ENCODE measurements around the gene KDR. TPM values are rescaled to one million over a fixed set of nuclear protein-coding genes. Genes with fewer than 3 reads are reported as not detected.

Gene KDR
- total and polyA plus RNA-seq, 9 of the 15 experiments (the other 6 are each of a cell fraction or from before 2014, with no cell fraction given) = 0.13 TPM; not detected in 8

- Histone ChIP-seq H3K4me2 (ENCODE audit: insufficient read depth, low read length) (no peak overlapping the region), H3K9me3 (replicated peaks; ENCODE audit: control insufficient read depth, insufficient read depth, low read depth, low read length) (no peaks in the 10 kb centered on the region), H3K36me3 (ENCODE audit: control insufficient read depth, insufficient read depth, low read length) (no peaks in the 10 kb centered on the region), H3K79me2 (ENCODE audit: control insufficient read depth, insufficient read depth, low read length) (no peaks in the 10 kb centered on the region), H3K9ac (ENCODE audit: insufficient read depth in 1 of 2, low read depth in 2 of 2, low read length in 2 of 2) (no peak overlapping the region), H3K4me3 (no peak overlapping the region), H2AFZ (ENCODE audit: low read depth, low read length) (no peak overlapping the region), H4K20me1 (replicated peaks; ENCODE audit: control insufficient read depth, insufficient read depth, low read length) (no peaks in the 10 kb centered on the region), H3K9me1 (ENCODE audit: control insufficient read depth, insufficient read depth, low read length) (no peaks in the 10 kb centered on the region), H3K4me1 (replicated peaks in 1 of 2; ENCODE audit: control insufficient read depth in 2 of 2, insufficient read depth in 2 of 2, low read length in 2 of 2) (no peaks in the 10 kb centered on the region), H3K27ac (ENCODE audit: extremely low read depth, low read depth, low read length) (no peak overlapping the region), H3K27me3 (ENCODE audit: control insufficient read depth in 2 of 2, insufficient read depth in 2 of 2, low read length in 2 of 2) (peaks cover 2 to 15% of the 10 kb centered on the region in 2 experiments; a peak in 3 of 5 replicates)
- in situ Hi-C loops (cut with MboI) (no loop called here), intact Hi-C loops (cut with micrococcal nuclease) (no loop called here)
- WGBS (ENCODE audit: insufficient coverage, low coverage, missing lambda C conversion rate) = 0% methylated on average over 3 of the region's 3 CpGs
- ATAC-seq (no peak), FAIRE-seq (no peak), DNase-seq (ENCODE audit: extremely low read depth in 1 of 4, low spot score in 3 of 4) (no peak)
- ChIA-PET POLR2A (no interaction called here), CTCF (ENCODE audit: low intra/inter-chr PET ratio) (no interaction called here)
- BruUV-seq (replicated peaks) = no TSS peak
- TF ChIP-seq MECOM (CRISPR knock-in tag; IDR thresholded peaks at IDR 0.05) (no peak), PRPF4 (IDR thresholded peaks at IDR 0.05; ENCODE audit: insufficient read depth, low read depth, low read length, poor library complexity, severe bottlenecking) (no peak)
Observed at GRCh38 chr4:55103224-55103623, 22.2 kb downstream of the KDR start.

GRCh38 chr4:55099816-55100215 is 25.6 kb downstream of the KDR start:
- no peaks in the 10 kb centered on the region for H3K4me1 ChIP-seq (replicated peaks in 1 of 2; ENCODE audit: control insufficient read depth in 2 of 2, insufficient read depth in 2 of 2, low read length in 2 of 2)
- no TSS peak for BruUV-seq (replicated peaks)
- no peak overlapping the region for H3K27ac ChIP-seq (ENCODE audit: extremely low read depth, low read depth, low read length)
- DNase-seq (ENCODE audit: extremely low read depth in 1 of 4, low spot score in 3 of 4) (no peak), FAIRE-seq (no peak), ATAC-seq (no peak)
- H2AFZ ChIP-seq (ENCODE audit: low read depth, low read length) = no peak overlapping the region
- H3K9me3 ChIP-seq (replicated peaks; ENCODE audit: control insufficient read depth, insufficient read depth, low read depth, low read length) = no peaks in the 10 kb centered on the region
- POLR2A ChIA-PET = no interaction called here
- in situ Hi-C loops (cut with MboI) (no loop called here), intact Hi-C loops (cut with micrococcal nuclease) (no loop called here)
- 0% methylated on average over 4 of the region's 4 CpGs for WGBS (ENCODE audit: insufficient coverage, low coverage, missing lambda C conversion rate)
- no peaks in the 10 kb centered on the region; a peak in 1 of 5 replicates for H3K27me3 ChIP-seq (ENCODE audit: control insufficient read depth in 2 of 2, insufficient read depth in 2 of 2, low read length in 2 of 2)
- CTCF ChIA-PET (ENCODE audit: low intra/inter-chr PET ratio) = no interaction called here
- peaks cover 1% of the 10 kb centered on the region for H3K9me1 ChIP-seq (ENCODE audit: control insufficient read depth, insufficient read depth, low read length)
- H3K79me2 ChIP-seq (ENCODE audit: control insufficient read depth, insufficient read depth, low read length) = no peaks in the 10 kb centered on the region
- no peak overlapping the region for H3K9ac ChIP-seq (ENCODE audit: insufficient read depth in 1 of 2, low read depth in 2 of 2, low read length in 2 of 2)
- H3K4me3 ChIP-seq = no peak overlapping the region
- TF ChIP-seq HDAC1 (IDR thresholded peaks at IDR 0.05) (no peak), GATAD2B (IDR thresholded peaks at IDR 0.05; ENCODE audit: borderline replicate concordance) (no peak), PURB (CRISPR knock-in tag; IDR thresholded peaks at IDR 0.05; ENCODE audit: low read depth) (no peak), GABPA (tag; conservative IDR thresholded peaks at IDR 0.05; ENCODE audit: low read depth) (no peak), PTRF (tag; IDR thresholded peaks at IDR 0.05) (no peak), HNRNPL (IDR thresholded peaks at IDR 0.05; ENCODE audit: low read depth, low read length) (no peak), ZFP1 (CRISPR knock-in tag; IDR thresholded peaks at IDR 0.05) (no peak), ZNF143 (CRISPR knock-in tag; IDR thresholded peaks at IDR 0.05) (no peak), MYC (IDR thresholded peaks at IDR 0.05; ENCODE audit: low read depth, low read length) (no peak), MYC (CRISPR knock-in tag; IDR thresholded peaks at IDR 0.05; ENCODE audit: borderline replicate concordance, low read depth) (no peak), NKRF (IDR thresholded peaks at IDR 0.05; ENCODE audit: borderline replicate concordance) (no peak), CHD2 (IDR thresholded peaks at IDR 0.05; ENCODE audit: low read depth, low read length) (no peak)
- TF ChIP-seq, protein P1, sequence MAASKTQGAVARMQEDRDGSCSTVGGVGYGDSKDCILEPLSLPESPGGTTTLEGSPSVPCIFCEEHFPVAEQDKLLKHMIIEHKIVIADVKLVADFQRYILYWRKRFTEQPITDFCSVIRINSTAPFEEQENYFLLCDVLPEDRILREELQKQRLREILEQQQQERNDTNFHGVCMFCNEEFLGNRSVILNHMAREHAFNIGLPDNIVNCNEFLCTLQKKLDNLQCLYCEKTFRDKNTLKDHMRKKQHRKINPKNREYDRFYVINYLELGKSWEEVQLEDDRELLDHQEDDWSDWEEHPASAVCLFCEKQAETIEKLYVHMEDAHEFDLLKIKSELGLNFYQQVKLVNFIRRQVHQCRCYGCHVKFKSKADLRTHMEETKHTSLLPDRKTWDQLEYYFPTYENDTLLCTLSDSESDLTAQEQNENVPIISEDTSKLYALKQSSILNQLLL (CRISPR knock-in tag; IDR thresholded peaks at IDR 0.05; ENCODE audit: borderline replicate concordance) = no peak
- no peak overlapping the region for H3K4me2 ChIP-seq (ENCODE audit: insufficient read depth, low read length)
- no peaks in the 10 kb centered on the region for H4K20me1 ChIP-seq (replicated peaks; ENCODE audit: control insufficient read depth, insufficient read depth, low read length)
- no peaks in the 10 kb centered on the region for H3K36me3 ChIP-seq (ENCODE audit: control insufficient read depth, insufficient read depth, low read length)
